GM19463 (cell line): ENCODE results near the gene ASPHD2.
A peak's percentile ranks its signal among the peaks of the same experiment; 100 is the strongest.

Experiments
- ATAC-seq: cut with Tn5 transposase; IDR thresholded peaks from one replicate; pipeline ENCODE4 v1.9.1; 2021; ENCODE audit warnings: mild to moderate bottlenecking, moderate library complexity; ENCODE audit not compliant: unreplicated experiment

Gene ASPHD2

GRCh38 chr22:26470807-26471206, 41.7 kb downstream of the ASPHD2 start:
- ATAC-seq: no peak

GRCh38 chr22:26471522-26471921, 42.5 kb downstream of the ASPHD2 start:
- no peak for ATAC-seq

- no peak for ATAC-seq
These were observed 45.6 kb downstream of the ASPHD2 start for GRCh38 chr22:26474682-26475081.

- ATAC-seq: no peak
These were observed 47.8 kb downstream of the ASPHD2 start for GRCh38 chr22:26476705-26477340.

- no peak for ATAC-seq
These were observed 48.3 kb downstream of the ASPHD2 start for GRCh38 chr22:26477341-26477731.

- ATAC-seq: no peak
These were observed 50.2 kb downstream of the ASPHD2 start for GRCh38 chr22:26479043-26479791.

GRCh38 chr22:26479792-26480610, 50.9 kb downstream of the ASPHD2 start:
- no peak for ATAC-seq

GRCh38 chr22:26480611-26480932, 51.5 kb downstream of the ASPHD2 start:
- ATAC-seq: no peak

GRCh38 chr22:26481112-26481693, 52.1 kb downstream of the ASPHD2 start:
- ATAC-seq: no peak

GRCh38 chr22:26481694-26482093, 52.6 kb downstream of the ASPHD2 start:
- ATAC-seq: no peak

GRCh38 chr22:26482161-26482560, 53.1 kb downstream of the ASPHD2 start:
- ATAC-seq: no peak

GRCh38 chr22:26483043-26483438, 54.0 kb downstream of the ASPHD2 start:
- ATAC-seq: no peak

- peak; percentile 76 for ATAC-seq
These were observed 54.6 kb downstream of the ASPHD2 start, which contains the start of the genes HPS4 and SRRD for GRCh38 chr22:26483439-26484359. Gene HPS4, minus strand, starts transcription at chr22:26483783. Its CDS starts 2,021 bp downstream, at chr22:26481762. Gene SRRD, plus strand, starts transcription at chr22:26483877. Its CDS starts 14 bp downstream, at chr22:26483891.

- no peak for ATAC-seq
These were observed 55.3 kb downstream of the ASPHD2 start for GRCh38 chr22:26484360-26484706.

GRCh38 chr22:26485013-26485412, 56.0 kb downstream of the ASPHD2 start:
- ATAC-seq: no peak

- ATAC-seq: no peak
These were observed 56.8 kb downstream of the ASPHD2 start for GRCh38 chr22:26485806-26486390.

- ATAC-seq: no peak
These were observed 57.3 kb downstream of the ASPHD2 start for GRCh38 chr22:26486394-26486793.

- ATAC-seq: no peak
These were observed 58.9 kb downstream of the ASPHD2 start for GRCh38 chr22:26487996-26488395.

- ATAC-seq: no peak
These were observed 60.5 kb downstream of the ASPHD2 start for GRCh38 chr22:26489447-26490036.

GRCh38 chr22:26492220-26492619, 63.2 kb downstream of the ASPHD2 start:
- no peak for ATAC-seq
